GM19023 (cell line): Measurements from ENCODE around the gene SHB.

ENCODE experiments used
- ATAC-seq: cut with Tn5 transposase; IDR thresholded peaks from one replicate; pipeline ENCODE4 v1.9.1; 2021; ENCODE audit warnings: mild to moderate bottlenecking, moderate library complexity; ENCODE audit not compliant: unreplicated experiment

Gene SHB

DNA sequence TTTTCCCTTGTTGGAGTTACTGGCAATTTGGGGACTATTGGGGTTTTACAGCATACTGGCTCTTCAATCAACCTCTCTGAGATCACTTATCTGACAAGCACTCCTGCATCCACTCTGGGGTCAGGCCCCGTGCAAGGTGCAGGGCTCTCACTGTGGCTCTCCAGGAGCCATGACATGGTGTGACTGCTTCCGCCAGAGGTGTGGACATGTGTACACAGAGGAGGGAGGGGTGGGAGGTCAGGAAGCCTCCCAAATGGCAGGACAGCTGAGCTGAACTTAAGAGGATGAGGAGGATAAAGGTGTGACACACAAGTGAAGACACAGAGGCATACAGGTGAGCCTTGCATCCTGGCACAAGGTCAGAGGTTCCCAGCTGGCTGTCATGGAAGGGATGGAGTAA, 24.3 kb downstream of the SHB start:
- ATAC-seq: no peak

DNA sequence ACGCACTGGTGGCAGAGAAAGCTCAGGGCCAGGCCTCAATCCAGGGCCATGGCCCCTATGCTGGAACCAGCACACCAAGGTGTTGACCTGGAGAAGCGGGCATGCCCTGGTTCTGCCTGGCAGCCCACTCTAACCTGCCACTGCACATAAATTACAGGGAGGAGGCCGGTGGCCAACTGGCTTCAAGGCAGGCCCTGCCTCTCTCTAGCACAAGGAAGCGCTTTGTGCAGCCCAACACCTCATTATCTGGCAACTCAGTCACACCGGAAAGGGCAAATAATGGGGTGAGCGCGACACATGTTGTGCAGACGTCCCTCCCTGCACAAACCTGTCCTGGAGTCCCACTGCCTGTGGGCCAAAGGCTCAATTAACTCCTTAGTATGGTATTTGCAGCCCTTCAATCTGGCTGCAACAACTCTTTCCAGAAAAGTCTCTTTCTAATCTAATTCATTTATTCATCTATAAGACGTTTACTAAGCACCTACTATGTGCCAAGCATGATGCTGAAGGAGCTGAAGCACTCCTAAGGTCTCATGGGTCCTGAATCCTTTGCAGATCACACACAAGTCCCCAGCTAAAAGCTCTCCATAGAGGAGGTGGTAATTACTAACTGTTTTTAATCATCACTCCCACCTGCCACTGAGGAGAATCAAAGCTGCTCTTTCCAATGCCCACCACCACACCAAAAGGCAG, 24.9 kb downstream of the SHB start:
- ATAC-seq: no peak

DNA sequence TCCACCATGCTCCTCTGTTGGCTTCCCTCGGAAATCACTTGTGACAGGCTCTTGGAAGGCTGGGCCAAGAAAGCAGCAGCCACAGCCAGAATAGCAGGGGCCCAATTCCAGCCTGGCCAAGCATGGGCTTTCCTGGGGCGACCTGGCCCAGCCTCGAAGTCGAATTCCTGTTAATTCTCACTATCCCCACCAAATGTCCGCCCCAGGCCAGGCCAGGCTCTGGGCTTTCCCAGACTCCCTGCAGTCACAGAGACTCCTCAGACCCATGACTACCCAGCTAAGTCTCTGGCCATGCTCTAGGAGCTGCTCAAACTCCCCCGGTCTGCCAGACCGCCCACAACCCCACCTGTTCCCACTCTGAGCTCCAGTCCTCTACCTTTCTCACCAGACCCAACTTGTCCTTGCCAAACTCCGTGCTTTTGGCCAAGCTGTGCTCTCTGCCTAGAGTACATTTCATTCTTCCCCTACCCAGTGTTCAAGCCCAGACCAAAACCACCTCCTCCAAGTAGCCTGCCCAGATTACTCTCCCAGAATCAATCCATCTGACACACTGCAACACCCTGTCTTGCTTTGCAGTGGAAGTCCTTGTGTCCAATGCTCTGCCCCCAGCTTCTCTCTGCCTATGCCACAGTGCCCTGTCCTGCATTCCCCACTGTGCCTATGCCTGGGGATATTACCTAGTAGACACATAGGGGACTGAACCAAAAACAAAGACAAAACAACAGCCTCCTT, 26.2 kb downstream of the SHB start:
- no peak for ATAC-seq

DNA sequence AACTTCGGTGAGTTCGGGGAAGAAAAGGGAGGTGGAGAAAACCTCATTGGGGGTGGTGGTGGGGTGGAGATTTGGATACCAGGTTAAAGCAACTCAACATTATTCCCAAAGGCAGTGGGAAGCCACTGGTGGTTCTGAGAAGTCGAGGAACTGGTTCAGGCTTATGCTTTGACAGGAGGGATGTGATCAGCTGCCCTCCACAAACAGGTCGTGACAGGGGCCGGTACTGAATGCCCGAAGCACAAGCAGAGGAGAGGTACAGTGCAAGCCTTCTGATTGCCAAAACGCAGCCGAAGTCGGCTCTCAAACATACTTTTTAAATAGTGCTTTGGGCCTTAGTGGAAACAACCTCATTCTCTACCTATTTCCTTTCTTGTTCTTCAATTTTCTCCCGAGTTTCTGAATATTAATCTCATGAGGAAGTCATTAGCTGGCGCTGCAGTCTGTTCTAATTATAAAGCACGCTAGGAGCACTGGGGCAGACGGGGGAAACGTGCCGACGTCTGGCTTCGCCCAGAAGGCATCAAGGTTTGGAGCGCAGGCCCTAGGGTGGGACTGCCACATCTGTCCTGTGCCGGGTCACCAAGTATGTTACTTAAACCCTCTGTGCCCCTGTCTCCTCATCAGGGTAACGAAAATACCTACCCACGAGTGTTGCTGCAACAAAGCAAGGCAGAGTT, 27.3 kb downstream of the SHB start:
- no peak for ATAC-seq

- no peak for ATAC-seq
Measured at GRCh38 chr9:38039907-38040682, 28.9 kb downstream of the SHB start.

- no peak for ATAC-seq
Measured at GRCh38 chr9:38039090-38039906, 29.7 kb downstream of the SHB start.

GRCh38 chr9:38038307-38039089, 30.5 kb downstream of the SHB start:
- peak; percentile 50 for ATAC-seq

GRCh38 chr9:38037981-38038306, 31.1 kb downstream of the SHB start:
- ATAC-seq: no peak

- no peak for ATAC-seq
Measured at GRCh38 chr9:38036359-38037084, 32.5 kb downstream of the SHB start.

GRCh38 chr9:38035873-38036272, 33.2 kb downstream of the SHB start:
- no peak for ATAC-seq

DNA sequence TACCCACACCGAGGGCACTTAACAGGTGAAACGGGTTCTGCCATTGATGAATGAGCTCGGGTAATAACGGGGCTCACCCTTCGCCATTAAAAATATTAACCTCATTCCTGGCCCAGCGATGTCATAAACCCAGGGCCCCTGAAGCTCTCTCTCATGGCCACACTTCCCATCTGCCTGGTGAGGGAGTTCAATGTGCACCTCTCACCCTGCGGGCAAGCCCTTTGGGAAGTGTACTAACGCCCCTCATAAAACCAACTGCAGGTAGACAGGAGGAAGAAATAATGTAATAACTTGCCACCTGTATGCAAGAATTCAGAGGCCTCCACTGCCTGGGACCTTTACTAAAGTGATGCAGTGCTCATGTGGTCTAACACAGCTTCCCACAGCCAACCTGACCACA, 35.1 kb downstream of the SHB start:
- ATAC-seq: no peak

DNA sequence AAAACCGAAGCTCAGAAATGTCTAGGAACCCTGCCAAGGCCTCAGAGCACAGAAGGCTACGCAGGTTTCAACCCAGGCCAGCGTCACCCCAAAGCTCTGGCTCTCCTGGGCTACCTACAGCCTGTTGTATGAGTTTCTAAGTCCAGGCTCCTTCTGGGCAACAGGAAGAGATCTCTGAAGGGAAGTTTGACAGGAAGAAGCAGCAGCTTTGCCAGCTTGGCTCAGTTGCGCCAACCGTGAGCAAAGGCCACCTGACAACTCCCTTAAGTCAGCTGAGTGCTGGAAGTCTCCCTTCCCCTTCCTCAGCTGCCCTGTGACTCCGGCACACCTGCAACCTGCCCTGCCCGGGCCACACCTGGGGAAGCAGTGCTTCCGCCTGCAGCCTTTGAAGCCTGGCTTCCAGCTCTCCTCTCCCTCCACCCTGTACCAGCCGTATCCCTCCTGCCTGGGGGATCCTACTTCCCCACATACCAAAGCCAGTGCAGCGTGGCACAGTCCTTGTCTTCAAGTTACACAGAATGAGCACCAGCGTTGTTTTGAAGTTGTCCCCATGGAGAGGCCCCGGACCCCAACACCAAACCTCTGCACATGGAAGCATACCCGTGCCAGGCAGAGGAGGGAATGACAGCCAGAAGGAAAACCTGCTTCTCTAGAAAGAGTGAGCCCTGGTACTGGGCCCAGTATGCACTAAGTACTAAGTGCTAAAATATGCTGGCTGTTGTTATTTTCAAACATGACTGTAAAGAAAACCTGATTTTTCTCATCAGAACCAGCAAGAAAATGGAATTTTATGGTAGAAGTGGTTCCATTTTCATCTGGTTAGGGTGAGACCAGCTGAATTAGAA, 36.5 kb downstream of the SHB start:
- no peak for ATAC-seq

DNA sequence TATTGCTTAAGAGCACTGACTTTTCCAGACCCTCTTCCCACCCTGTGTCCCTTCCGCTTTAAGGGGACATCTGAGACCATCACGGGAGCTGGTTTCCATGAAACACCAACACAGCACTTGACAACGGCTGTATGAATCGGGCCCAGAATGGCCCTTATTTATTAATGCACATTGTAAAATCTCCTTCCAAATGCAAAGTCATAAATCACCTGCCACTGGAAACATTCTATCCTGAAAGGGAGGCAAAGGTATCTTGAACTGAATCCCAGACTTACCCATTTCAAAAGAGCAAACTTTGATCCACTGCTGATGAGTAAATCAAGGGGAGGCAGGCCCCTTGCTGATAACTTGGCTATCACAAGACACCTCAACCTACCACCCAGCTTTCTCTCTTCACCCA, 37.4 kb downstream of the SHB start:
- ATAC-seq: no peak

DNA sequence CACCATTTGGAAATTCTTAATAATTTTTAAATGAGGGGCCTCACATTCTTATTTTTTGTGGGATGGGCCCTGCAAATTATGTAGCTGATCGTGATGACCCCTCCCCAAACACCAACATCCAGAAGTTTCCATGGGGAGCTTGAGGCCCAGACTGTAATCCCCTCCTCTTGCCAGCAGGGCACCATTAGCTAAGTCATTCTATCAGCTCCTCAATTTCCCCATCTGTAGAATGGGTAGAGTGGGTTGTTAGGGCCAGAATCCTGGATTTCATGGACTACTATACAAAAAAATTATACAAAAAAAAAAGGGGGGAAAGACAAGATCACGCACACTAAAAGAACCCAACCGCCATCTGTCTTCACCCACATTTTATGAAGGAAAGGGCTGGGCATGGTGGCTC, 38.4 kb downstream of the SHB start:
- no peak for ATAC-seq

- no peak for ATAC-seq
Measured at GRCh38 chr9:38029915-38030638, 39.0 kb downstream of the SHB start.

DNA sequence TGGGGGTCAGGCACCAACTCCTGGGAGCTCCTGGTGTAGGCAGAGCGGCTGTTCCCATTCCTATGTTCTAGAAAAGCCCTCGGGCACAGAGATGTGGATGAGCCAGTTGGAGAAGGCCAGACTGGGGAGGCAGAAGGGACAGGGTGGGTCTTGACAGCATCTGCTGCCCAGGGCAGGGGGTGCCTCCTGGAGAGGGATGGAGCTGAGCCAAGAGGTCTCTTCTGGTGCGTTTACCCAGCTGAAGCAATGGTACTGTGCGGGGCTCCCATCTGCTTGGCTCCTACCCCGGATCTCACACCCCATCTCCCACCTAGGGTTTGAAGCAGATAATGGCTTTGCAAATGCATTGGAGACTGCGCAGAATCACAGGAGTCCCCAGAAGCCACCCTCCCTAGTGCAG, 41.3 kb downstream of the SHB start:
- ATAC-seq: no peak

DNA sequence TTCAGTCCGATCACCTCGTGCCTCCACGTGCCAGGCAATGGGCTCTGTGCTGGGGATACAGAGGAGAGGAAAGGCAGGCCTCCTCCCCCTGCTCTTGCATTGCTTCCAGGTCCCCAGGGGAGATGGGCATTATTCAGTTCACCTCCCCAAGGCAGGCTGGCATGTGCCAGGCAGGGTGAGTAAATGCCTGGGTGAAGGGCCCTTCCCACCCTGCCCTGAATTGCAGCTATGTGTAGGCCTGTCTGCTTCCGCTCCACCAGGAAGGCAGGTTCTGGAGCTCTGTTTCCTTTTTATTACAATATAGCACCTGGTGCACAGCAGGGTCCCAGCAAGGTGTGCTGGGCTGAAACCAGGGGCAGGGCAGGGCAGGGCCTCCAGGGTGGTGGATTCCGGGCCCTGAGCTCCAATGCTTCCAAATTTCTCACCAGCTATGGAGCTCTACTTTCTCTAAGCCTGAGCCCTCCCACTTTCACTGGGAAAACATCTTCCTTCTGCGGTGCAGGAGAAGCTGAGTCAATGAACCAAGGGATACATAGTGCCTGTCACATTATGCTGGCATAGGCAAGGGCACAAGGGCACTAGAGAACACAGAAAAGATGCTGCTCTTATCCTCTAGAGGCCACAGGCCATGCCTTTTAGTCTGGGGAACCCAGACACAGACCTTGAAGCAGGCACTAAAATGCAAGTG, 42.0 kb downstream of the SHB start:
- no peak for ATAC-seq
